Liver (tissue), 9 donors: ENCODE measurements around the gene WAC. TPM values are rescaled to one million over a fixed set of nuclear protein-coding genes. Genes with fewer than 3 reads are reported as not detected.

ENCODE experiments used
- DNase-seq: peaks from one replicate; pipeline ENCODE4 v3.0.0-alpha.2; 2017; ENCODE audit warnings: low spot score
- H3K27ac ChIP-seq, 2 donors: one replicate each; pipeline ENCODE4 v1.7.0; 2013; ENCODE audit warnings: inconsistent platforms in 2 of 2, low read length in 2 of 2, control low read depth in 1 of 2, low read depth in 1 of 2, mild to moderate bottlenecking in 1 of 2
- H3K27me3 ChIP-seq, 4 donors: one replicate each; pipeline versions ENCODE4 v1.6.1 to v1.7.0; 2013; ENCODE audit warnings: low read length in 3 of 4, inconsistent platforms in 1 of 4, mild to moderate bottlenecking in 1 of 4, moderate library complexity in 1 of 4; ENCODE audit not compliant: control insufficient read depth in 4 of 4, insufficient read depth in 4 of 4
- H3K36me3 ChIP-seq, 4 donors: one replicate each; pipeline versions ENCODE4 v1.6.1 to v1.7.0; 2013; ENCODE audit warnings: low read length in 3 of 4, mild to moderate bottlenecking in 3 of 4, low read depth in 1 of 4, moderate library complexity in 1 of 4; ENCODE audit not compliant: control insufficient read depth in 4 of 4, insufficient read depth in 3 of 4
- H3K4me1 ChIP-seq, 4 donors: one replicate each; pipeline versions ENCODE4 v1.6.1 to v1.7.0; 2013; ENCODE audit warnings: low read length in 3 of 4, mild to moderate bottlenecking in 3 of 4, moderate library complexity in 1 of 4; ENCODE audit not compliant: control insufficient read depth in 4 of 4, insufficient read depth in 4 of 4
- H3K4me3 ChIP-seq, 3 donors: one replicate each; pipeline versions ENCODE4 v1.6.1 to v1.7.0; 2013; ENCODE audit warnings: low read length in 3 of 3, control low read depth in 1 of 3, low read depth in 1 of 3, mild to moderate bottlenecking in 1 of 3
- H3K9ac ChIP-seq, 2 donors: one replicate each; pipeline ENCODE4 v1.7.0; 2013; ENCODE audit warnings: low read length in 2 of 2, mild to moderate bottlenecking in 2 of 2, moderate library complexity in 2 of 2, control low read depth in 1 of 2, low read depth in 1 of 2
- H3K9me3 ChIP-seq, 4 donors: one replicate each; pipeline versions ENCODE4 v1.6.1 to v1.7.0; 2013; ENCODE audit warnings: low read length in 3 of 4; ENCODE audit not compliant: control insufficient read depth in 4 of 4
- ATF3 ChIP-seq: IDR thresholded peaks from 2 replicates; pipeline ENCODE4 v1.6.1; 2016; ENCODE audit warnings: antibody characterized with exemption
- EGR1 ChIP-seq, 2 donors: IDR thresholded peaks; 2 replicates each; pipeline ENCODE4 v1.6.1; 2016 to 2018; ENCODE audit warnings: antibody characterized with exemption in 2 of 2, low read depth in 2 of 2
- FOXA1 ChIP-seq: IDR thresholded peaks from 2 replicates; pipeline ENCODE4 v1.6.1; 2016; ENCODE audit warnings: antibody characterized with exemption
- FOXA2 ChIP-seq: IDR thresholded peaks from 2 replicates; pipeline ENCODE4 v1.6.1; 2016; ENCODE audit warnings: antibody characterized with exemption
- GABPA ChIP-seq, 2 donors: IDR thresholded peaks in 1 of 2; conservative IDR thresholded peaks in 1 of 2; 2 replicates each; pipeline ENCODE4 v1.6.1; 2016; ENCODE audit warnings: antibody characterized with exemption in 2 of 2, mild to moderate bottlenecking in 1 of 2, moderate library complexity in 1 of 2
- HNF4A ChIP-seq, 2 donors: conservative IDR thresholded peaks; 2 replicates each; pipeline ENCODE4 v1.6.1; 2016; ENCODE audit warnings: antibody characterized with exemption in 2 of 2, mild to moderate bottlenecking in 2 of 2
- MAX ChIP-seq: IDR thresholded peaks from 2 replicates; pipeline ENCODE4 v1.6.1; 2016; ENCODE audit warnings: antibody characterized with exemption
- NR2F2 ChIP-seq: IDR thresholded peaks from 2 replicates; pipeline ENCODE4 v1.6.1; 2016; ENCODE audit warnings: antibody characterized with exemption
- RAD21 ChIP-seq, 2 donors: IDR thresholded peaks; 2 replicates each; pipeline ENCODE4 v1.6.1; 2016; ENCODE audit warnings: antibody characterized with exemption in 2 of 2, mild to moderate bottlenecking in 2 of 2
- RXRA ChIP-seq, 2 donors: IDR thresholded peaks; 2 replicates each; pipeline ENCODE4 v1.6.1; 2017 to 2018; ENCODE audit warnings: antibody characterized with exemption in 2 of 2, mild to moderate bottlenecking in 1 of 2
- SP1 ChIP-seq: IDR thresholded peaks from 2 replicates; pipeline ENCODE4 v1.6.1; 2018; ENCODE audit warnings: antibody characterized with exemption, mild to moderate bottlenecking
- TAF1 ChIP-seq: conservative IDR thresholded peaks from 2 replicates; pipeline ENCODE4 v1.6.1; 2016; ENCODE audit warnings: antibody characterized with exemption, mild to moderate bottlenecking
- YY1 ChIP-seq: IDR thresholded peaks from 2 replicates; pipeline ENCODE4 v1.6.1; 2016; ENCODE audit warnings: antibody characterized with exemption, mild to moderate bottlenecking
- ZBTB33 ChIP-seq: IDR thresholded peaks from 2 replicates; pipeline ENCODE4 v1.6.1; 2016; ENCODE audit warnings: antibody characterized with exemption
- WGBS: extraction: QIAGEN DNeasy Blood & Tissue Kit; methylation state at CpG from one replicate; pipeline ENCODE4 v1.1.7; 2013; 5-methylcytosine and 5-hydroxymethylcytosine counted together
- polyA plus RNA-seq, 2 donors: library from polyadenylated mRNA; stranded (reverse) in 1 of 2; unstranded in 1 of 2; fragments of 200-250 nt in 1 of 2; fragments of >200 nt in 1 of 2; fragmentation: Nextera tagmentation in 1 of 2; extraction: Ambion mirVana in 1 of 2; gene quantifications; one replicate each; pipeline versions ENCODE4 v1.2.1 to v1.2.3, GENCODE V29; 2013 to 2015
- total RNA-seq, 2 donors: library from RNA; depleted of rRNA; stranded (reverse); fragments of >200 nt; gene quantifications; one replicate each; pipeline ENCODE4 v1.2.3, GENCODE V29; 2014
- donor health status: healthy.
- donor health status: healthy.
- donor health status: healthy.
- donor health status: healthy.
- donor health status: healthy.

WAC gene
- total and polyA plus RNA-seq, 4 donors: 20.2 to 48.7 (median 32.0) TPM

GRCh38 chr10:28548781-28549498 is 16.0 kb downstream of the WAC start:
- Histone ChIP-seq H3K27me3 (no peaks in the 10 kb centered on the region), H3K4me1 (peaks cover 8 to 57% (median 42%) of the 10 kb centered on the region in 4 donors), H3K36me3 (peaks cover 0 to 9% (median 4%) of the 10 kb centered on the region in 4 donors), H3K9ac (no peak overlapping the region), H3K27ac (peak overlapping the region in 1 of 2 donors; percentile 32), H3K9me3 (no peaks in the 10 kb centered on the region), H3K4me3 (no peak overlapping the region)
- TF ChIP-seq ATF3 (no peak), FOXA2 (no peak), RAD21 (IDR thresholded peaks at IDR 0.05) (no peak), ZBTB33 (no peak), TAF1 (no peak), MAX (no peak), FOXA1 (no peak), SP1 (no peak)
- 86% methylated on average over 2 of the region's 2 CpGs for WGBS
- no peak for DNase-seq

- H3K4me3 ChIP-seq: no peak overlapping the region
- TF ChIP-seq FOXA2 (no peak), RAD21 (IDR thresholded peaks at IDR 0.05) (no peak), RXRA (IDR thresholded peaks at IDR 0.05) (no peak), EGR1 (IDR thresholded peaks at IDR 0.05; ENCODE audit: low read depth in 2 of 2) (no peak), NR2F2 (no peak), ZBTB33 (no peak), HNF4A (conservative IDR thresholded peaks at IDR 0.05) (no peak)
- H3K4me1 ChIP-seq: peaks cover 8 to 47% (median 34%) of the 10 kb centered on the region in 4 donors
- H3K9me3 ChIP-seq: no peaks in the 10 kb centered on the region
- peaks cover 2 to 8% (median 5%) of the 10 kb centered on the region in 4 donors for H3K36me3 ChIP-seq
- H3K27ac ChIP-seq: no peak overlapping the region
- no peak for DNase-seq
- 67% methylated on average over 3 of the region's 3 CpGs for WGBS
- H3K9ac ChIP-seq: no peak overlapping the region
- H3K27me3 ChIP-seq: no peaks in the 10 kb centered on the region
Observed at GRCh38 chr10:28551086-28551485, 18.2 kb downstream of the WAC start.

GRCh38 chr10:28552775-28553174 is 19.9 kb downstream of the WAC start:
- no peaks in the 10 kb centered on the region for H3K9me3 ChIP-seq
- H3K9ac ChIP-seq: no peak overlapping the region
- no peak for TF ChIP-seq RAD21 (IDR thresholded peaks at IDR 0.05)
- no peak for TF ChIP-seq MAX
- no peak for TF ChIP-seq YY1
- no peak for TF ChIP-seq GABPA (IDR thresholded peaks at IDR 0.05 in 1 of 2, conservative IDR thresholded peaks at IDR 0.05 in 1 of 2)
- TF ChIP-seq EGR1 (IDR thresholded peaks at IDR 0.05; ENCODE audit: low read depth in 2 of 2): no peak
- TF ChIP-seq ATF3: no peak
- H3K27ac ChIP-seq: no peak overlapping the region
- no peak overlapping the region for H3K4me3 ChIP-seq
- H3K27me3 ChIP-seq: no peaks in the 10 kb centered on the region
- no peak for DNase-seq
- peaks cover 8 to 44% (median 32%) of the 10 kb centered on the region in 4 donors for H3K4me1 ChIP-seq
- peaks cover 2 to 8% (median 5%) of the 10 kb centered on the region in 4 donors for H3K36me3 ChIP-seq
- 24% methylated on average over 4 of the region's 4 CpGs for WGBS
